ES-I3 (cell line): Measurements from ENCODE around the gene P2RY2.
"Not testable (repeated sequence)": the region's sequence is repeated elsewhere in the genome, so short reads cannot be mapped to it uniquely, and the experiment has no call there.

Source experiments
- H3K36me3 ChIP-seq: 2 replicates; pipeline ENCODE4 v1.6.1; 2013; ENCODE audit warnings: mild to moderate bottlenecking, low read length, control low read depth, moderate library complexity; ENCODE audit not compliant: insufficient read depth
- H3K4me1 ChIP-seq: 2 replicates; pipeline ENCODE4 v1.6.1; 2013; ENCODE audit warnings: mild to moderate bottlenecking, control low read depth, low read length; ENCODE audit not compliant: insufficient read depth
- H3K9ac ChIP-seq: 2 replicates; pipeline ENCODE4 v1.6.1; 2013; ENCODE audit warnings: low read depth, mild to moderate bottlenecking, low read length, moderate library complexity
- H3K9me3 ChIP-seq: 2 replicates; pipeline ENCODE4 v1.6.1; 2013; ENCODE audit warnings: mild to moderate bottlenecking, low read length, moderate library complexity; ENCODE audit not compliant: control insufficient read depth, insufficient read depth

P2RY2 gene

DNA sequence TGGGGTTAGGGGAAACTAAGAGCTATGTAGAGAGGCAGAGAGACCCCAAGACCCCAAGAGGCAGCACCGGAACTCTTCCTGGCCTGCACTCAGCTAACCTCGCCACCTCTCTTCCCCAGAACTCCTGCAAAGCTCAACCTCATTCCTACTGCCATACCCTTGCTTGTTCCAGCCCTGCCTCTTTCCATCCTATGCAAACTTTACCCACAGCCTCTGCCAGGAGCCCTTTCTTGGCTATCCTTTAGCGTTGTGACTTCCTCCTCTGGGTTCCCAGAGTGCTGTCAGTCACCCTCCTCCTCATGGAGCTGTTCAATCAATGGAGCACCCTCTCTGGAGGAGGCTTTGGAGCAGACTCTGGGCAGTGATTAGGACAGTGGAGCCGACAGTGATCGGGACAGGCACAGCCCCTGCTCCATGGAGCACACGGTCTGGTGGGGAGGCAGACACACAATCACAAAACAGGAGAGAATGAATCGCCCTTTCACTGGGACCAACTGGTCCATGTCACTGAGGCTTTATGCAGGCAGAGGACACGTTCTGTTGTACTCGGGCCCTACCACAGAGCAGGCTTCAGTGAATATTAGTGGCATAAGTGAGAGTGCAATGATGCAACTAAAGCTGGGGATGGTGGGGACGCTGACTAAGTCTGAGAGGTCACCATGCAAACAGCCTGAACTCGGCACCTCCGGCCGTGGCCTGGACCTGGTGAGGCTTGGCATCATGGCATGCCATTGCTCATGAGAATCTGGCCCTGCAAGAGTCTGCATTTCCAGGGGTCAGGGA, 24.6 kb upstream of the P2RY2 start:
- no peaks in the 10 kb centered on the region for H3K9me3 ChIP-seq
- no peaks in the 10 kb centered on the region; the same call in 1 of the 2 replicates for H3K4me1 ChIP-seq
- H3K9ac ChIP-seq, result no peak overlapping the region
- H3K36me3 ChIP-seq, result no peaks in the 10 kb centered on the region

DNA sequence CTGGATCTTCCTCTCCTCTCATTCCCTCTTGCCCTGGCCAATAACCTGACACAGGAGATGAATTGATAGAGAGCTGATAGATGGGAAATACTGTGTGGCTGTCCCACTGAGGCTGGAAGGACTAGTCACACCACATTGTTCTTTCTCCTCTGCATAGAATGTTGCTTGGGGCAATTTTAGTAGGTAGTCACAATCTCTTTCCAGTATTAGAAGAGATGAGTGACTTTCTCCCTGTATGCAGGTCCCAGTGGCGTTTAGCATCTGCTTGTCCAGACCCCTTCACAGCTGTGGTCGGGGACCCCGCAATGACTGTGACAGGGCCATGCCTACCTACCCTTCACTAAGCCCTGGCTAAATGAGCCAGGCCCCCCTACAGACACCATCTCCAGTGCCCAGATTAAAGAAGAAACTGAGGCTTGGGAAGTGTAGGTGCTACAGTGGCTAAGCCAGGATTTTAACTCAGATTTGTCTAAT, 24.0 kb upstream of the P2RY2 start:
- no peaks in the 10 kb centered on the region for H3K9me3 ChIP-seq
- no peaks in the 10 kb centered on the region for H3K36me3 ChIP-seq
- H3K9ac ChIP-seq, result no peak overlapping the region
- no peaks in the 10 kb centered on the region; the same call in 1 of the 2 replicates for H3K4me1 ChIP-seq

DNA sequence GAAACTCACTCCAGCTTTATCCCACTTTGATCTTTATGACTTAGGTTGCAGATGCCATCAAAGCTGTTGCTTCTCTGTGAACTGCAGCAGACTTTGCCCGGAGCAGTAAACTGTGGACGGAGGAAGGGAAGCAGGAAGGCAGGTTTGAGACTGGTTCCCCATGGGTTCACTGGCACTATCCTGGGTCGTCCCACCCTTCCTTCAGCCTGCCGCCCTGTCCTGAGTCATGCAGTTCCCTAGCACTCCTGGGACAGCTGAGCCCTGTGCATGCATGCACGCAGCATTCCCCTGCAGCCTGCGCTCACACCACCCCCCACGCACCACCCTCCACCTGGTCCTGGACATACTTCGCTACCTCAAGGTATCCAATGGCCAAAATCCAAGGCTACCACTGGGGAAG, 23.5 kb upstream of the P2RY2 start:
- H3K9ac ChIP-seq, result no peak overlapping the region
- no peaks in the 10 kb centered on the region for H3K36me3 ChIP-seq
- H3K9me3 ChIP-seq, result no peaks in the 10 kb centered on the region
- no peaks in the 10 kb centered on the region; the same call in 1 of the 2 replicates for H3K4me1 ChIP-seq

GRCh38 chr11:73195191-73196007, 22.7 kb upstream of the P2RY2 start:
- H3K36me3 ChIP-seq, result no peaks in the 10 kb centered on the region
- no peaks in the 10 kb centered on the region for H3K9me3 ChIP-seq
- H3K4me1 ChIP-seq, result peaks cover 8% of the 10 kb centered on the region
- H3K9ac ChIP-seq, result no peak overlapping the region

GRCh38 chr11:73196576-73196975, 21.5 kb upstream of the P2RY2 start:
- H3K9me3 ChIP-seq, result no peaks in the 10 kb centered on the region
- H3K36me3 ChIP-seq, result no peaks in the 10 kb centered on the region
- peaks cover 19% of the 10 kb centered on the region for H3K4me1 ChIP-seq
- no peak overlapping the region for H3K9ac ChIP-seq

- Histone ChIP-seq H3K4me1 (peaks cover 20% of the 10 kb centered on the region), H3K9me3 (no peaks in the 10 kb centered on the region), H3K36me3 (no peaks in the 10 kb centered on the region), H3K9ac (no peak overlapping the region)
Observed at GRCh38 chr11:73197348-73197747, 20.7 kb upstream of the P2RY2 start.

- peaks cover 20% of the 10 kb centered on the region for H3K4me1 ChIP-seq
- not testable (repeated sequence) for H3K9ac ChIP-seq, H3K9me3 ChIP-seq, H3K36me3 ChIP-seq
Observed at GRCh38 chr11:73197787-73198186, 20.3 kb upstream of the P2RY2 start.

DNA sequence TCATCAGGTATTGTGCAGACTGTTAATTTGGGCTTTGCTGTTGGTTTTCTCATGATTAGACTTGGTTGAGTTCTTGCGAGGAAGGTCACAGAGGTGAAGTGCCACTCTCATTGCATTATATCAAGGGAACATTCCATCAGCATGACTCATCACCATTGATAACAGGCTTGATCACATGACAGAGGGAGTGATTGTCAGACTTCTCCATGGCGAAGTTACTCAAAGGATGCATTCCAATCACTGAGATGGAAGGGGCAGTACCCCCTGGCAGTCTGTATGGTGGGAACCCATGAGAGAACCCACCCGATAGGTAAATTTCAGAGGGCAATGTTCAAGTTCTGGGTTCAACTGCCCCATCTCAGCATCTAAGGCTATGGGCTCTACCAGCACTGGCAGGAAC, 19.4 kb upstream of the P2RY2 start:
- H3K9me3 ChIP-seq, result no peaks in the 10 kb centered on the region
- peaks cover 20% of the 10 kb centered on the region for H3K4me1 ChIP-seq
- no peaks in the 10 kb centered on the region for H3K36me3 ChIP-seq
- no peak overlapping the region for H3K9ac ChIP-seq

DNA sequence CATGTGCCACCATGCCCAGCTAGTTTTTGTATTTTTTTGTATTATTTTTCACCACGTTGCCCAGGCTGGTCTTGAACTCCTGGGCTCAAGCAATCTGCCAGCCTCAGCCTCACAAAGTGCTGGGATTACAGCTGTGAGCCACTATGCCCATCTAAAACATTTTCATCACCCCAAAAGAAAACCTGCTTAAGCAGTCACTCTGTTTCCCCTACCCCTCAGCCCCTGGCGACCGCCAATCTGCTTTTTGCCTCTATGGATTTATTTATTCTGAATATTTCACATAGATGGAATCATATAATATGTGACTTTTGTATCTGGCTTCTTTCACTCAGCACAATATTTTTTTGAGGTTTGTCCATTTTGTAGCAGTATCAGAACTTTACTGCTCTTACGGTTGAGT, 18.6 kb upstream of the P2RY2 start:
- H3K36me3 ChIP-seq, result no peaks in the 10 kb centered on the region
- H3K4me1 ChIP-seq, result peaks cover 20% of the 10 kb centered on the region
- no peak overlapping the region for H3K9ac ChIP-seq
- H3K9me3 ChIP-seq, result no peaks in the 10 kb centered on the region

GRCh38 chr11:73200256-73200655, 17.8 kb upstream of the P2RY2 start:
- no peaks in the 10 kb centered on the region for H3K9me3 ChIP-seq
- no peak overlapping the region for H3K9ac ChIP-seq
- H3K4me1 ChIP-seq, result peaks cover 20% of the 10 kb centered on the region
- H3K36me3 ChIP-seq, result no peaks in the 10 kb centered on the region

DNA sequence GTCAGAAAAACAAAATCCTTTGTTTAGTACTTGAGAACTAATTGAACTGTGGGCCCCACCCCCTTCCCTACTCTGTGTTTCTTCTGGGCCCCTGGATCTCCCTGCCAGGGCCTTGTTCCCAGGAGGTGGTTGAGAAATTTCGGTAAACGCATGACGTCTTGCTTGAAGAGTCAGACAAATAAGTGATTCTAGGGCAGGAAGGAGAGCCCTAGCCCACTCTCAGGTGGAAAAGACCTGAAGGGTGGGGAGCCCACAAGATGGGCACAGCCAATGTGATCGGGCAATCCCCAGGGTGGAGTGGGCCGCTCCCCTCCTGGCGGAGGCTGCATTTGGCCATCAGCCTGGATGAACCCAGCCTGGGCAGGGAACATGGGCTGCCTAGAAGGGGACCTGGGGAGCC, 16.8 kb upstream of the P2RY2 start:
- H3K36me3 ChIP-seq, result no peaks in the 10 kb centered on the region
- no peaks in the 10 kb centered on the region for H3K9me3 ChIP-seq
- peaks cover 20% of the 10 kb centered on the region for H3K4me1 ChIP-seq
- H3K9ac ChIP-seq, result no peak overlapping the region

GRCh38 chr11:73201888-73202780, 15.9 kb upstream of the P2RY2 start:
- Histone ChIP-seq H3K36me3 (no peaks in the 10 kb centered on the region), H3K9ac (no peak overlapping the region), H3K4me1 (peaks cover 20% of the 10 kb centered on the region), H3K9me3 (no peaks in the 10 kb centered on the region)

- no peaks in the 10 kb centered on the region for H3K9me3 ChIP-seq
- H3K4me1 ChIP-seq, result peaks cover 20% of the 10 kb centered on the region
- H3K36me3 ChIP-seq, result no peaks in the 10 kb centered on the region
Observed at GRCh38 chr11:73203322-73203721, 14.8 kb upstream of the P2RY2 start.

DNA sequence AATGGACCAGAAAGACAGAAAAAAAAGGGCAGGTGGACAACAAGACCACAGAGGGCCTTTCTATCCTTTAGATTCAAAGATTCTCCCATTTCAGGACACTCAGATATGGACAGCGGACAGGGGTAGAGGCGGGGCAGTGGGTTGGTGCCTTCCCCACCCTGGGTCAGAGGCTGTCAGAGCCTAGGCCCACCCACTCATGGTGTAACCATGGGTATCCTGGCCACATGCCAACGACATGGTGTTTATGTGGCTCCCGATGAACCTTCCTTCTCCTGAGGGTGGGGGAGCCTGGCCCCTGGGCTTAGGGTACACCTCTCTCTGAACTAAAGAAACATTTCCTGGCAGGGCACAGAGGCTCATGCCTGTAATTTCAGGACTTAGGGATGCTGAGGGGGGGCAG, 14.3 kb upstream of the P2RY2 start:
- H3K9ac ChIP-seq, result no peak overlapping the region
- no peaks in the 10 kb centered on the region for H3K36me3 ChIP-seq
- H3K9me3 ChIP-seq, result no peaks in the 10 kb centered on the region
- H3K4me1 ChIP-seq, result peaks cover 20% of the 10 kb centered on the region

More at GRCh38 chr11:73203322-73203721, 14.8 kb upstream of the P2RY2 start:
- no peak overlapping the region for H3K9ac ChIP-seq
